HEK293 (cell line): Measurements from ENCODE around the gene NR0B2.

Source experiments
- CTCF ChIA-PET: fragments of 350-600 bp; formaldehyde crosslinking; extraction: SDS; loops from one replicate; lab custom pipeline; 2021; ENCODE audit warnings: antibody characterized with exemption; lab: Yijun Ruan, JAX
- POLR2A ChIA-PET: fragments of 300-600 bp; formaldehyde crosslinking; extraction: SDS; loops from one replicate; lab custom pipeline; 2020; ENCODE audit warnings: antibody characterized with exemption, inconsistent platforms; lab: Yijun Ruan, JAX
- H3K27ac ChIP-seq: fragments of 200-500 bp; sonication (Bioruptor generic); 2 replicates; pipeline ENCODE4 v1.5.1; 2014; ENCODE audit warnings: low read depth, low read length, control low read depth, inconsistent platforms; ENCODE audit errors: extremely low read depth
- H3K36me3 ChIP-seq, 2 experiments: fragments of 200-500 bp in 1 of 2; sonication (Bioruptor generic) in 1 of 2; 1 replicate in 1 of 2; 2 replicates in 1 of 2; pipeline ENCODE4 v1.5.1; 2014 to 2017; ENCODE audit warnings: inconsistent platforms in 2 of 2, low read length in 2 of 2; ENCODE audit not compliant: control insufficient read depth in 2 of 2, insufficient read depth in 1 of 2
- H3K4me1 ChIP-seq: fragments of 200-500 bp; sonication (Bioruptor generic); 2 replicates; pipeline ENCODE4 v1.5.1; 2014; ENCODE audit warnings: mild to moderate bottlenecking, low read length, inconsistent platforms; ENCODE audit not compliant: control insufficient read depth, insufficient read depth
- H3K4me3 ChIP-seq: 2 replicates; pipeline ENCODE4 v1.5.1; 2011; ENCODE audit warnings: low read depth, mild to moderate bottlenecking, control low read depth, low read length, moderate library complexity
- H3K9me3 ChIP-seq: fragments of 200-500 bp; sonication (Bioruptor generic); 2 replicates; pipeline ENCODE4 v1.5.1; 2014; ENCODE audit warnings: low read depth, low read length, inconsistent platforms; ENCODE audit not compliant: control insufficient read depth, insufficient read depth
- AEBP2 ChIP-seq: fragments of 450-650 bp; formaldehyde crosslinking; IDR thresholded peaks from 2 replicates; pipeline ENCODE4 v1.5.1; 2016; ENCODE audit warnings: missing biosample characterization, missing genetic modification characterization, borderline replicate concordance
- SCRT1 ChIP-seq: fragments of 450-650 bp; formaldehyde crosslinking; IDR thresholded peaks from 2 replicates; pipeline ENCODE4 v1.5.1; 2016; ENCODE audit warnings: missing biosample characterization, missing genetic modification characterization, borderline replicate concordance
- SP3 ChIP-seq: fragments of 450-650 bp; formaldehyde crosslinking; IDR thresholded peaks from 2 replicates; pipeline ENCODE4 v1.5.1; 2016; ENCODE audit warnings: missing biosample characterization, missing genetic modification characterization
- SP7 ChIP-seq: fragments of 450-650 bp; formaldehyde crosslinking; IDR thresholded peaks from 2 replicates; pipeline ENCODE4 v1.5.1; 2016; ENCODE audit warnings: missing biosample characterization, missing genetic modification characterization
- TSHZ1 ChIP-seq: fragments of 450-650 bp; formaldehyde crosslinking; IDR thresholded peaks from 2 replicates; pipeline ENCODE4 v1.5.1; 2016; ENCODE audit warnings: missing biosample characterization, missing genetic modification characterization, borderline replicate concordance
- ZBTB21 ChIP-seq: fragments of 450-650 bp; formaldehyde crosslinking; IDR thresholded peaks from 2 replicates; pipeline ENCODE4 v1.5.1; 2017; ENCODE audit warnings: missing biosample characterization, missing genetic modification characterization
- ZBTB49 ChIP-seq: fragments of 450-650 bp; formaldehyde crosslinking; IDR thresholded peaks from 2 replicates; pipeline ENCODE4 v1.5.1; 2016; ENCODE audit warnings: missing biosample characterization, missing genetic modification characterization, low read depth
- ZNF175 ChIP-seq: fragments of 450-650 bp; formaldehyde crosslinking; IDR thresholded peaks from 2 replicates; pipeline ENCODE4 v1.5.1; 2016; ENCODE audit warnings: missing biosample characterization, missing genetic modification characterization
- ZNF211 ChIP-seq: fragments of 450-650 bp; formaldehyde crosslinking; IDR thresholded peaks from 2 replicates; pipeline ENCODE4 v1.5.1; 2016; ENCODE audit warnings: low read depth, missing biosample characterization, missing genetic modification characterization
- ZNF24 ChIP-seq: fragments of 450-650 bp; formaldehyde crosslinking; IDR thresholded peaks from 2 replicates; pipeline ENCODE4 v1.5.1; 2016; ENCODE audit warnings: missing biosample characterization, missing genetic modification characterization
- ZNF324 ChIP-seq: fragments of 450-650 bp; formaldehyde crosslinking; IDR thresholded peaks from 2 replicates; pipeline ENCODE4 v1.5.1; 2016; ENCODE audit warnings: missing biosample characterization, missing genetic modification characterization
- ZNF433 ChIP-seq: fragments of 450-650 bp; formaldehyde crosslinking; IDR thresholded peaks from 2 replicates; pipeline ENCODE4 v1.5.1; 2016; ENCODE audit warnings: missing biosample characterization, missing genetic modification characterization, low read depth
- ZNF473 ChIP-seq: fragments of 450-650 bp; formaldehyde crosslinking; IDR thresholded peaks from 2 replicates; pipeline ENCODE4 v1.5.1; 2017; ENCODE audit warnings: missing biosample characterization, missing genetic modification characterization
- ZNF501 ChIP-seq: fragments of 450-650 bp; formaldehyde crosslinking; IDR thresholded peaks from 2 replicates; pipeline ENCODE4 v1.5.1; 2016; ENCODE audit warnings: missing biosample characterization, missing genetic modification characterization
- ZNF518A ChIP-seq: fragments of 450-650 bp; formaldehyde crosslinking; conservative IDR thresholded peaks from 2 replicates; pipeline ENCODE4 v1.5.1; 2016; ENCODE audit warnings: low read depth, missing biosample characterization, missing genetic modification characterization
- ZNF558 ChIP-seq: fragments of 450-650 bp; formaldehyde crosslinking; IDR thresholded peaks from 2 replicates; pipeline ENCODE4 v1.5.1; 2016; ENCODE audit warnings: missing biosample characterization, missing genetic modification characterization
- ZNF624 ChIP-seq: fragments of 450-650 bp; formaldehyde crosslinking; IDR thresholded peaks from 2 replicates; pipeline ENCODE4 v1.5.1; 2017; ENCODE audit warnings: missing biosample characterization, missing genetic modification characterization
- ZNF629 ChIP-seq: fragments of 450-650 bp; formaldehyde crosslinking; IDR thresholded peaks from 2 replicates; pipeline ENCODE4 v1.5.1; 2017; ENCODE audit warnings: missing biosample characterization, missing genetic modification characterization
- ZNF843 ChIP-seq: fragments of 450-650 bp; formaldehyde crosslinking; IDR thresholded peaks from 2 replicates; pipeline ENCODE4 v1.5.1; 2016; ENCODE audit warnings: missing biosample characterization, missing genetic modification characterization
- ZSCAN18 ChIP-seq: fragments of 450-650 bp; formaldehyde crosslinking; IDR thresholded peaks from 2 replicates; pipeline ENCODE4 v1.5.1; 2016; ENCODE audit warnings: missing biosample characterization, missing genetic modification characterization
- ZSCAN4 ChIP-seq: fragments of 450-650 bp; formaldehyde crosslinking; IDR thresholded peaks from 2 replicates; pipeline ENCODE4 v1.5.1; 2017; ENCODE audit warnings: missing biosample characterization, missing genetic modification characterization

The NR0B2 gene

GRCh38 chr1:26921540-26922430 is 8.0 kb upstream of the NR0B2 start, which contains the start of gene NUDC:
Gene NUDC (plus strand): TSS chr1:26921743. CDS start chr1:26921849, 106 bp downstream.
- H3K4me1 ChIP-seq, result peaks cover 7% of the 10 kb centered on the region
- H3K36me3 ChIP-seq, result peaks cover 32 to 40% of the 10 kb centered on the region in 2 experiments; a peak in 2 of 3 replicates
- CTCF ChIA-PET, result no interaction called here
- peak within 1 kb of the TSS; percentile 97 for H3K4me3 ChIP-seq
- POLR2A ChIA-PET, result interaction anchor here (0.6 to 1.4 kb wide), 5 partner anchors 9 to 622 kb away, joined by 3 to 8 read pairs (median 3); partner anchors contain the start of genes GPATCH3 and GPN2
- H3K27ac ChIP-seq, result peak within 1 kb of the TSS; percentile 67
- no peaks in the 10 kb centered on the region for H3K9me3 ChIP-seq
- TF ChIP-seq ZNF629 (tag by site-specific recombination) (peak; percentile 49; the same call in 1 of the 2 replicates), ZNF24 (tag by site-specific recombination) (peak; percentile 57; the same call in 1 of the 2 replicates), ZNF558 (tag by site-specific recombination) (no peak), ZNF501 (peak; percentile 95), AEBP2 (no peak), ZNF843 (tag by site-specific recombination) (peak; percentile 67), ZNF433 (tag by site-specific recombination) (no peak), ZBTB21 (tag by site-specific recombination) (0 out of 2 replicates have a peak, but pooled peaks have one; percentile 22), SP3 (peak; percentile 77; the same call in 1 of the 2 replicates), SP7 (tag by site-specific recombination) (peak; percentile 81), ZNF324 (peak; percentile 43; the same call in 1 of the 2 replicates), ZNF518A (tag by site-specific recombination) (peak; percentile 43; the same call in 1 of the 2 replicates), ZBTB49 (tag by site-specific recombination) (no peak), ZNF211 (tag by site-specific recombination) (no peak), TSHZ1 (no peak), ZNF175 (no peak), ZSCAN4 (tag by site-specific recombination) (0 out of 2 replicates have a peak, but pooled peaks have one; percentile 15), ZNF624 (no peak), ZNF473 (tag by site-specific recombination) (no peak), SCRT1 (tag by site-specific recombination) (no peak), ZSCAN18 (no peak)
